GM18517 (cell line): ENCODE results near the gene CELSR1.

ENCODE experiments used
- ATAC-seq: cut with Tn5 transposase; IDR thresholded peaks from one replicate; pipeline ENCODE4 v1.9.1; 2021; ENCODE audit warnings: mild to moderate bottlenecking, moderate library complexity; ENCODE audit not compliant: unreplicated experiment

CELSR1 gene

GRCh38 chr22:46463435-46464227 is 73.8 kb downstream of the CELSR1 start:
- no peak for ATAC-seq

- ATAC-seq: no peak
Measured at GRCh38 chr22:46462726-46463371, 74.6 kb downstream of the CELSR1 start.

GRCh38 chr22:46461566-46462180 is 75.7 kb downstream of the CELSR1 start:
- no peak for ATAC-seq

GRCh38 chr22:46460857-46461256 is 76.6 kb downstream of the CELSR1 start:
- ATAC-seq: no peak

- no peak for ATAC-seq
Measured at GRCh38 chr22:46459347-46460065, 77.9 kb downstream of the CELSR1 start.

GRCh38 chr22:46458525-46458924 is 78.9 kb downstream of the CELSR1 start:
- ATAC-seq: no peak

GRCh38 chr22:46457502-46458488 is 79.6 kb downstream of the CELSR1 start:
- ATAC-seq: no peak

GRCh38 chr22:46456818-46457163 is 80.6 kb downstream of the CELSR1 start:
- no peak for ATAC-seq

- ATAC-seq: no peak
Measured at GRCh38 chr22:46455446-46455845, 82.0 kb downstream of the CELSR1 start.

GRCh38 chr22:46454504-46455269 is 82.7 kb downstream of the CELSR1 start:
- ATAC-seq: no peak

GRCh38 chr22:46453829-46454503 is 83.5 kb downstream of the CELSR1 start:
- ATAC-seq: no peak

- ATAC-seq: no peak
Measured at GRCh38 chr22:46453006-46453828, 84.2 kb downstream of the CELSR1 start.

GRCh38 chr22:46452195-46453005 is 85.0 kb downstream of the CELSR1 start:
- no peak for ATAC-seq

GRCh38 chr22:46451741-46452140 is 85.7 kb downstream of the CELSR1 start:
- no peak for ATAC-seq

- no peak for ATAC-seq
Measured at GRCh38 chr22:46450931-46451561, 86.4 kb downstream of the CELSR1 start.

- no peak for ATAC-seq
Measured at GRCh38 chr22:46449974-46450745, 87.3 kb downstream of the CELSR1 start.
